H1 (cell line): Measurements from ENCODE around the gene PHC1. TPM values are rescaled to one million over a fixed set of nuclear protein-coding genes. Genes with fewer than 3 reads are reported as not detected.

ENCODE experiments used
- ATF3 ChIP-seq: IDR thresholded peaks from 2 replicates; pipeline ENCODE4 v1.6.1; 2011; ENCODE audit warnings: low read depth, mild to moderate bottlenecking, low read length; ENCODE audit not compliant: insufficient read depth
- CBX5 ChIP-seq: fragments of 300-800, 300-1000 bp; sonication (generic); IDR thresholded peaks from 2 replicates; pipeline ENCODE4 v1.7.1; 2016; ENCODE audit warnings: antibody characterized with exemption, low read length, low read depth
- CHD7 ChIP-seq: fragments of 300-600 bp; sonication (generic); IDR thresholded peaks from 2 replicates; pipeline ENCODE4 v1.7.1; 2012; ENCODE audit warnings: low read length, moderate library complexity, mild to moderate bottlenecking, inconsistent platforms; ENCODE audit not compliant: insufficient replicate concordance
- CTBP2 ChIP-seq: IDR thresholded peaks from 2 replicates; pipeline ENCODE4 v1.7.0; 2011; ENCODE audit warnings: borderline replicate concordance, mild to moderate bottlenecking, moderate library complexity, mixed read lengths, low read length; ENCODE audit not compliant: insufficient read depth, insufficient read length
- HDAC6 ChIP-seq: IDR thresholded peaks from one replicate; pipeline ENCODE4 v1.7.1; 2012; ENCODE audit warnings: low read depth, mild to moderate bottlenecking, inconsistent platforms, low read length, moderate library complexity
- NANOG ChIP-seq: IDR thresholded peaks from 2 replicates; pipeline ENCODE4 v1.6.1; 2011; ENCODE audit warnings: low read length, low read depth, mild to moderate bottlenecking, inconsistent platforms; ENCODE audit not compliant: insufficient read depth, poor library complexity, severe bottlenecking
- SAP30 ChIP-seq: fragments of 300-600 bp; sonication (generic); IDR thresholded peaks from 2 replicates; pipeline ENCODE4 v1.7.1; 2012; ENCODE audit warnings: low read length, moderate library complexity, mild to moderate bottlenecking, inconsistent platforms; ENCODE audit not compliant: insufficient read depth, insufficient replicate concordance
- SIX5 ChIP-seq: IDR thresholded peaks from 2 replicates; pipeline ENCODE4 v1.6.1; 2011; ENCODE audit warnings: mild to moderate bottlenecking, low read depth, low read length
- YY1 ChIP-seq: IDR thresholded peaks from 2 replicates; pipeline ENCODE4 v1.6.1; 2011; ENCODE audit warnings: low read depth, mild to moderate bottlenecking, low read length
- polyA plus RNA-seq, 7 experiments: library from polyadenylated mRNA; depleted of rRNA in 3 of 7; stranded (reverse) in 5 of 7; unstranded in 2 of 7; fragments of >200 nt in 5 of 7; fragments of 200-250 nt in 2 of 7; gene quantifications; 1 replicate in 5 of 7; 2 replicates in 1 of 7; 4 replicates in 1 of 7; pipeline versions ENCODE4 v1.2.1 to v1.2.3, GENCODE V29; 2011 to 2013; ENCODE audit warnings: missing spikeins in 2 of 7, mixed read lengths in 2 of 7
- total RNA-seq: library from RNA; stranded (reverse); fragmentation: NEBNext Ultra II Directional; extraction: Animal tissue kit (Norgen Biotek cat#: 25700); gene quantifications from 2 replicates; pipeline ENCODE4 v1.2.1, GENCODE V29; 2021

The PHC1 gene
- total and polyA plus RNA-seq, 2 of the 8 experiments (the other 6 are each of a cell fraction or from before 2014, with no cell fraction given): 934 to 1,655 TPM

- TF ChIP-seq CHD7: no peak
- no peak for TF ChIP-seq NANOG
- TF ChIP-seq SIX5: no peak
- no peak for TF ChIP-seq SAP30
- TF ChIP-seq CBX5: no peak
- no peak for TF ChIP-seq YY1
- no peak for TF ChIP-seq CTBP2
- TF ChIP-seq ATF3: no peak
- TF ChIP-seq HDAC6: no peak
Measured at GRCh38 chr12:8987685-8988084, 73.4 kb downstream of the PHC1 start (continued).
